HuH-7.5 (cell line): ENCODE results near the gene RPL18A.
"Not testable (repeated sequence)": the region's sequence is repeated elsewhere in the genome, so short reads cannot be mapped to it uniquely, and the experiment has no call there.

Source experiments
- DNase-seq: peaks from one replicate; pipeline ENCODE4 v3.0.0; 2011; ENCODE audit warnings: low spot score

RPL18A gene

DNA sequence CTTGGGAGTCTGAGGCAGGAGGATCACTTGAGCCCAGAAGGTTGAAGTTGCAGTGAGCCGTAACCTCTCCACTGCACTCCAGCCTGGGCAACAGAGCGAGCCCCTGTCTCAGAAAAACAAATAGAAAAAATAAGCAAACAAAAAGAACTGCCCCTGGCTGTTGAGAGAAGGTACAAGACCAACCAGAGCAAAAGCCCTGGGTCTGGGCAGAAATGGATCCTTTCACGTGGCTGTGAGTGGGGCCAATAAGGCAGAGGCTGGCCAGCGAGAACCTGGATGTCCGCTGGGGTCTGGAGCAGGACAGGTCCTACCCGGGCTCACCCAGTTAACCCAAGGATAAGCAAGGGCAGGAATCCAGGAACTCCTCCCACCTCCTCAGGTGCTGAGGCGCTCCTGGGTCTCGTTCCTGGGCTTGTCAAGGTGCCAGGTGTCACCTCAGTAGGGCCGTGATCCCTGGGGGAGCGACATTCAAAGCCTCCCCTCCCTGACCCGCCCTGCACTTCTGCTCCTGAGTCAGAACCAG is 7.3 kb downstream of the RPL18A start:
- no peak for DNase-seq

DNA sequence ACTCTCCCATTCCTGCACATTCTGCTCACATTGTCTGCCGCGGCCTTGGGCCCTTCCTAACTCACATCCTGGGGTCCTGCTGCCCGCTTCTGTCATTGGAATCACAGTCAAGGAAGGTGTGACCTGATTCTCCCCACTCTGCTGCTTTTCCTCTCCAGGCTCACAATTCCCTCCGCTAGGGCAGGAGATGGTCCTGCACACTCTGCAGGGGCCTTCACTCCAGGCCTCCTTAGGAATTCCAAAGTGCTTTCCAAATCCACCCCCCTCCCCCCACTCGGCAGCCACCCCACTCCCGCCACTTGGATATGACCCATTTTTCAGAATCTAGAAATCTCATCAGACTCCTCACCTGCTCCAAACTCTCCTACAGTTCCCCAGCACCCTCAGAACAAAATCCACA is 9.0 kb downstream of the RPL18A start:
- DNase-seq = no peak

DNA sequence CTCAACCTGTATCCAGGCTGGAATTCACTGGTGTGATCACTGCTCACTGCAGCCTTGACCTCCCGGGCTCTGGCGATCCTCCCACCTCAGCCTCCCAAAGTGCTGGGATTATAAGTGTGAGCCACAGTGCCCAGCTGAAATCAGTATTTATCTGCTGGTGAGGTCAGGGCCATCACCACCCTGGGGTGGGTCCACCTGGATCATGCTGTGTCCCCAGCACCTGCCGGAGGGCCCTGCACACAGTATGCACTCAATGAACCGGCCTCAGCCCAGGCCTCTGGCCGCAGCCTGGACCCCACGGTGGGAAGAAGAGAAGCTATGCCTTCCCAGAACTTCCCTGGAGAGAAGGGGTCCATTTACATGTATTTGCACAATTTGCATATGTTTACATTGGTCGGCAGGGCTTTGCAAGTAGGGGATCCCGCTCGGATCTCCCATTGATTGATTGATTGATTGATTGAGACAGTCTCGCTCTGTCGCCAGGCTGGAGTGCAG is 9.5 kb downstream of the RPL18A start:
- no peak for DNase-seq

DNA sequence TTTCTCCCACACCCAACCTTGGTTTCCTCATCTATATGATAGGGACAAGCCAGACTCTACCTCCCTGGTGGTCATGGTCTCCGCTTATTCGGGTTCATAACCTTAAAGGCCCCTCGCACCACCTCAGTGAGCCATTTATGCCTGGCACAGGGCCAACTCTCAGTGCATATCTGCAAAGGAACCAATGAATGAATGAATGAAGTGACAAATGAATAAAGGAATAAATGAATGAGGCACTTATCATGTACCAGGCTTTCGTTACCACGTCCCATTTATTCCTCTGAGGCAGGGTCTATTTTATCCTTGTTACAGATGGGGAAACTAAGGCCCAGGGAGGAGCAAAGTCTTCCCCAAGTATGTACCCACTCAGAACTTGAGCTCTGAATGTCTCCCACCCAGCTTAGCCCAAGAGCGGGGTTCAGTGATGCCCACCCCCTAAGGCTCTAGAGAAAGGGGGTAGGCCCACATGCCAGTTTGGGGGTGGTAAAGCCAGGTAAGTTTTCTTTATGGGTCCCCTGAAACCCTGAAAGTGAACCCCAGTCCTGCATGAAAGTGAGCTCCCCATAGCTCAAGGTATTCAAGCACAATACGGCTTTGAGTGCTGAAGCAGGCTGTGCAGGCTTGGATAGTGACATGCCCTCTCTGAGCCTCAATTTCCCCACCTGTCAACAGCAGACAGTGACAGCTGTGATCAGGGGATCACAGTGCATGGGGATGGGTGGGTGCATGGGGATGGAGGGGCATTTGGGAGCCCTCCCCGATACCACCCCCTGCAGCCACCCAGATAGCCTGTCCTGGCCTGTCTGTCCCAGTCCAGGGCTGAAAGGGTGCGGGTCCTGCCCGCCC is 11.5 kb downstream of the RPL18A start:
- no peak for DNase-seq

DNA sequence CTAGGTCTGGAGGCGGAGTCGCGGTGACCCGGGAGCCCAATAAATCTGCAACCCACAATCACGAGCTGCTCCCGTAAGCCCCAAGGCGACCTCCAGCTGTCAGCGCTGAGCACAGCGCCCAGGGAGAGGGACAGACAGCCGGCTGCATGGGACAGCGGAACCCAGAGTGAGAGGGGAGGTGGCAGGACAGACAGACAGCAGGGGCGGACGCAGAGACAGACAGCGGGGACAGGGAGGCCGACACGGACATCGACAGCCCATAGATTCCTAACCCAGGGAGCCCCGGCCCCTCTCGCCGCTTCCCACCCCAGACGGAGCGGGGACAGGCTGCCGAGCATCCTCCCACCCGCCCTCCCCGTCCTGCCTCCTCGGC is 12.2 kb downstream of the RPL18A start, which contains the start of gene SLC5A5:
SLC5A5 (plus strand) TSS at position 68 of the 373 bp plus-strand sequence. CDS start 375 bp downstream, outside the sequence.
- no peak for DNase-seq

DNA sequence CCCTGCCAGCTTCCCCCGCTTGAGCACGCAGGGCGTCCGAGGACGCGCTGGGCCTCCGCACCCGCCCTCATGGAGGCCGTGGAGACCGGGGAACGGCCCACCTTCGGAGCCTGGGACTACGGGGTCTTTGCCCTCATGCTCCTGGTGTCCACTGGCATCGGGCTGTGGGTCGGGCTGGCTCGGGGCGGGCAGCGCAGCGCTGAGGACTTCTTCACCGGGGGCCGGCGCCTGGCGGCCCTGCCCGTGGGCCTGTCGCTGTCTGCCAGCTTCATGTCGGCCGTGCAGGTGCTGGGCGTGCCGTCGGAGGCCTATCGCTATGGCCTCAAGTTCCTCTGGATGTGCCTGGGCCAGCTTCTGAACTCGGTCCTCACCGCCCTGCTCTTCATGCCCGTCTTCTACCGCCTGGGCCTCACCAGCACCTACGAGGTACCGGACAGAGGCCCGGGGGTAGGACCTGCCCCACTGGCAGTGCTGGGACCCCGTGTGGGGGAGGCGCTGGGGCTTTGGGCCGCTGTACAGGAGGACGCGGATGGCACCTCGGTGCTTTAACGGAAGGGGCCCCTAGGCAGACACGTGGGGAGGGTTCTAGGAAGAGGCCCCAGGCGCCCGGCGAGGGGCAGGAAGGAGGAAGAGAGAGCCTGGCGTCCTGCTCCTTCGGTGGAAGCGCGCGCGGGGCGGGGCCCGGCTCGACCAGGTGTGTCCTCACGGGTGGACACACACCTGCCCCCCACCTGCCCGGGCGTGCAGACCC is 12.7 kb downstream of the RPL18A start:
- no peak for DNase-seq

DNA sequence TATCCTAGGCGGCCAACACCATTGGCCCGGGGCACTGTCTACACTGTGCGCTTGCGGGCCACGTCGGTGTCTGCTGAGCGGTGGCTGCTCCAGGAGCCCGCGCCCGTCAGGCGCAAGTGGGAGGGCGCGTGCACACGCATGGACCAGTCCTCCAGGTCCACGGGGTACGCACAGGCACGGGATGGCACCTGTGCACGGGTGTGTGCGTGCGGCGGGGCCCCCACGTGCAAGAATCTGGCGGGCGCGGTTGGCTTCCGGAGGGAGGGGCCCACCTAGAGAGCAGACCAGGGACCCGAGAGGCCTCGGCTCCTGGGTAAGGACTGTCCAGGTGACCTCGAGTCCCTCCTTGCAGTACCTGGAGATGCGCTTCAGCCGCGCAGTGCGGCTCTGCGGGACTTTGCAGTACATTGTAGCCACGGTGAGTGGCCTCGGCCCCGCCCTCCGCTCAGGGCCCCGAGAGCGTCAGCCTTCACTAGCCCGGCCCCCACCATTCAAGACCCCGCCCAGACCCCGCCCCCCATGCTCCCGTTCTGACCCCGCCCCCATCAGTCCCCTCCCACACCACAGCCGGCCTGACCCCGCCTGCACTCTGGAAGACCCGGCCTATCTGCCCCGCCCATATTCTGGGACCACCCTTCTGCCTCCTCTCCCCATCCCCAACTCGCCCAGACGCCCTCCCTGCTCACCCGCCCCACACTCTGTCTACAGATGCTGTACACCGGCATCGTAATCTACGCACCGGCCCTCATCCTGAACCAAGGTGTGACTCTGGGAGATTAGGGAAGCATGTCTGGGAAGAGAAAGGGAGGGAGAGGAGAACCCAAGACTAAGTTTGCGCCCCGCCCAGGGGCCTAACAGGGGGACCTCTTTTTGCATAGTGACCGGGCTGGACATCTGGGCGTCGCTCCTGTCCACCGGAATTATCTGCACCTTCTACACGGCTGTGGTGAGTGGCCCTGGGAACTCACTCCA is 14.4 kb downstream of the RPL18A start:
- DNase-seq = no peak

DNA sequence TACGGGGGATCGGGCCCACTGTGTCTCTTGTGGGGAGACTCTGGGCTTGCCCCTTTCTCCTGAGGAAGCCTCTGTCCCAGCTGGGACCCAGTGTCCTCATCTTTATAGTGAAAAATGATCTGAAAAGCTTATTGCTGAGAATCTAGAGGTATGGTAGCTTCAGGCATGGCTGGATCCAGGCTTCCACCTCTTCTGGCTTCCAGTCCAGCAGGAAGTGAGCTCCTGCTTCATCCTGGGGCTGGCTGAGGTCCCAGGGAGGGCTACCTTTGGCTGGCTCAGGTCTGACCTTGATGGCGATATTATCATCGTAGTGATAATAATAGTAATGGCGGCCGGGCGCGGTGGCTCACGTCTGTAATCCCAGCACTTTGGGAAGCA is 15.0 kb downstream of the RPL18A start:
- no peak for DNase-seq

DNA sequence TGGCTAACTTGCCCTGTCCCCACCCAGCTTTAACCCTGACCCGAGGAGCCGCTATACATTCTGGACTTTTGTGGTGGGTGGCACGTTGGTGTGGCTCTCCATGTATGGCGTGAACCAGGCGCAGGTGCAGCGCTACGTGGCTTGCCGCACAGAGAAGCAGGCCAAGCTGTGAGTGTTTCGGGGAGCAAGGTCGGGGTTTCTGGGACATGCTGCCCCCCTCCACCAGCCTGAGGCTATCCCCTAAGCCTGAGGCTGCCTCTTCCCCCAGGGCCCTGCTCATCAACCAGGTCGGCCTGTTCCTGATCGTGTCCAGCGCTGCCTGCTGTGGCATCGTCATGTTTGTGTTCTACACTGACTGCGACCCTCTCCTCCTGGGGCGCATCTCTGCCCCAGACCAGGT is 18.0 kb downstream of the RPL18A start:
- DNase-seq = no peak

DNA sequence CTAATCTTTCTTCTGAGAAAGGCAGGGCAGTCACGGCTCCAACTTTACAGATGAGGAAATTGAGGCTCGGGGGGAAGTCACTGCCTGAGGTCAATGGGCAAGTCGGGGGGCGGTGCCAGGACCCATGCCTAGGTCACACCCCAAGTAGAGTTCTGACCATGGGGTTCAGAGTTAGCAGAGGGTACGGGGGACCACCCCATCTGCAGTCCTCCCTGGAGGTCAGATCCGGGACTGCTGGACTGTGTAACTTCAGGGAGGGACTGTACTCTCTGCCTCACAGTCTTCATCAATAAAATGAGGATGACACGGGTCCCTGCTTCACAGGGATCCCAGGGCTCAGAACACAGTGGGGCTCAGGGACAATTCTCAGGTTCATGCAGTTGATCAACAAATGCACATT is 19.8 kb downstream of the RPL18A start:
- no peak for DNase-seq

DNA sequence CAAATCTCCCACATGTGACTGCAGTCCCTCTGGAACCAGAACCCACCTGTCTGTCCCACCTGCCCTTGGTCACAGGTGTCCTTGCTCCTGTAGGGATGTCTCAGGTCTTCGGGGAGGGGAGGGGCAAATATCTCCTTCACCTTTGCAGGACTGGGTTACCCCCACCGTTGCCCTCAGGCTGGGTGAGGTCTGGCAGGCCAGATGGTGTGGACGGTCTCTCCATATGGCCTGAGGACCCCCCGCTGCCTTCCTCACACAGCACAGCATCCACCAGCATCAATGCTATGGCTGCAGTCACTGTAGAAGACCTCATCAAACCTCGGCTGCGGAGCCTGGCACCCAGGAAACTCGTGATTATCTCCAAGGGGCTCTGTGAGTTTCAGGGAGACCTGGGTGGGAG is 22.0 kb downstream of the RPL18A start:
- no peak for DNase-seq

DNA sequence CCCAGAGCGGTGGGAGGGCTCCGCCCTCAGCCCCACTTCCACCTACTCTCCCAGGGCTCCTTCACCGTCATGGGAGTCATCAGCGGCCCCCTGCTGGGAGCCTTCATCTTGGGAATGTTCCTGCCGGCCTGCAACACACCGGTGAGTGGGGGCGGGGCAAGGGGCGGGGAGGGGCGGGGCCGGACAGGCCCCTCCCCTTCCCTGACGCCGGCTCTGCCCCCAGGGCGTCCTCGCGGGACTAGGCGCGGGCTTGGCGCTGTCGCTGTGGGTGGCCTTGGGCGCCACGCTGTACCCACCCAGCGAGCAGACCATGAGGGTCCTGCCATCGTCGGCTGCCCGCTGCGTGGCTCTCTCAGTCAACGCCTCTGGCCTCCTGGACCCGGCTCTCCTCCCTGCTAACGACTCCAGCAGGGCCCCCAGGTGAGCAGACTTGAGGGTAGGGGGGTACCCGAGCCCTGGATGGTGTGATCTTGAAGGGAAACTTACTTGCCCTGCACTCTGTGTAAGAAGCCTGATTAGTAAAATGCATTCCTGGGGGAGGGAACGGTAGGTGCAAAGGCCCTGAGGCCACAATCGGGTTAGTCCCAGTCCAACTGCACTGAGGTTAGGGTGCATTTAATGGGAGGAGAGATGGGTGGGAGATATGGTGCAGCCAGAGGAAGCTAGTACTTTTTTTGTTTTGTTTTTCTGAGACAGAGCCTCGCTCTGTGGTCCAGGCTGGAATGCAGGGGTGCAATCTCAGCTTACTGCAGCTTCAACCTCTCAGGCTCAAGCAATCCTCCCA is 24.1 kb downstream of the RPL18A start:
- DNase-seq = no peak

DNA sequence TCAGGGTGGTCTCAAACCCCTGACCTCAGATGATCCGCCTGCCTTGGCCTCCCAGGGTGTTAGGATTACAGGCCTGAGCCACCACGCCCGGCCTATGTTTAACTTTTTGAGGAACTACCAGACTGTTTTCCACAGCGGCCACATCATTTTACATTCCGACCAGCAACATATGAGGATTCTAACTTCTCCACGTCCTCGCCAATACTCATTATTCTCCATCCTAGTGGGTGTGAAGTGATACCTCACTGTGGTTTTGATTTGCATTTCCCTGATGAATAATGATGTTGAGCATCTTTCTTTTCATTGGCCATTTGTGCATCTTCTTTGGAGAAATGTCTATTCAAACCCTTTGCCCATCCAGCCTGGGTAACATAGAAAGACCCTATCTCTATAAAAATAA is 26.8 kb downstream of the RPL18A start:
- DNase-seq = no peak

DNA sequence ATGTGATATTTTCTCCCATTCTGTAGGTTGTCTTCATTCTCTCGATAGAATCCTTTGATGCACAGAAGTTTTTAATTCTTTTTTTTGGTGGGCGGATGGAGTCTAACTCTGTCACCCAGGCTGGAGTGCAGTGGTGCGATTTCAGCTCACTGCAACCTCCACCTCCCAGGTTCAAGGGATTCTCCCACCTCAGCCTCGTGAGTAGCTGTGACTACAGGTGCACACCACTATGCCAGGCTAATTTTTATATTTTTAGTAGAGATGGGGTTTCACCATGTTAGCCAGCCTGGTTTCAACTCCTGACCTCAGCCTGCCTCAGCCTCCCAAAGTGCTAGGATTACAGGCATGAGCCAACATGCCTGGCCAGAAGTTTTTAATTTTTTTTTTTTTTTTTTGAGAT is 27.5 kb downstream of the RPL18A start:
- not testable (repeated sequence) for DNase-seq

DNA sequence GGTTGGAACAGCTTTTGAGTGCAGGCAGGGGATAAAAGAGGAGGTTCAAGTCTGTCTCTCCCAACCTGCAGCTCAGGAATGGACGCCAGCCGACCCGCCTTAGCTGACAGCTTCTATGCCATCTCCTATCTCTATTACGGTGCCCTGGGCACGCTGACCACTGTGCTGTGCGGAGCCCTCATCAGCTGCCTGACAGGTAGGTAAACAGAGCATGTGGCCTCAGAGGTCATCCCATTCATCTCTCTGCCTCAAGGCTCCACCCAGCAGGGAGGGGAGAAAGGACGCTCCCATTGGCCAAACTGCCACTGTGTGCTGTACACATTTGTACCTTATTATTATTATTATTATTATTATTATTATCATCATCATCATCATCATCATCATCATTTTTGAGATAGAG is 28.6 kb downstream of the RPL18A start:
- DNase-seq = no peak

DNA sequence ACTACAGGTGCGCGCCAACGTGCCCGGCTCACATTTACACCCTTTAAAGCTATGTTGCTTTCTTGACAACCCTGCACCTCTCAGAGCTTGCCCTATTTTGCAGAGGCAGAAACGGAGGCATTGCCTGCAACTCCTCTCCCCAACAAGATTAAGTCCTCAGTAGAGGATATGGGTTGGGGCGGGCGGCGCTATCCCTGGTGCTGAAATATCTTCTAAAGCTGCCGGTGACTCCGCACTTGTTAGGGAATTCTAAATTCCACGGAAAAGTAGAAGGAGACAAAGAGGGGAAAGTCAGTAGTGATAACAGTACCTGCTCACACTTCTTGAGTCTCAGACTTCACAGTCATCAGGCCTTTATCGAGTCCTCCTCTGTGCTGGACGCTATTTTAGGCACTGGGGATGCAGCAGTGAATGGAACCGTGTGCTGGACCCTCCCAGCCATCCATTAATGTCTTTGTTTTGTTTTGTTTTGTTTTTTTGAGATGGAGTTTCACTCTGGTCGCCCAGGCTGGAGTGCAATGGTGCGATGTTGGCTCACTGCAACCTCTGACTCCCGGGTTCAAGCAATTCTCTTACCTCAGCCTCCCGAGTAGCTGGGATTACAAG is 30.0 kb downstream of the RPL18A start:
- DNase-seq = peak; percentile 73

DNA sequence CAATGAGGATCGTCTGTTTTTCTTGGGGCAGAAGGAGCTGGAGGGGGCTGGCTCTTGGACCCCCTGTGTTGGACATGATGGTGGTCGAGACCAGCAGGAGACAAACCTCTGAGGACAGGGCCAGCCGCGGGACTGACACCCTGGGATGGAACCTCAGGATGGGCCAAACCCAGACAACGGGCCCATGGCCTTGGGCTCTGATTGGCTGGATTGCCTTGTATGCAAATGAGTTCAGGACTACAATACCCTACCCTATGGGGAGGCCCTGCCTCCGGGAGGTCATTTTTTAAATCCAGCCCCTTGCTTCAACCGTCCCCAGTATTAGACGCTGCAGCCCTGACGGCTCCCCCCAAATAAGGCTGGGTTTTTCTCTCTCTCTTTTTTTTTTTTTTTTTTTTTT is 34.1 kb downstream of the RPL18A start:
- DNase-seq = no peak

DNA sequence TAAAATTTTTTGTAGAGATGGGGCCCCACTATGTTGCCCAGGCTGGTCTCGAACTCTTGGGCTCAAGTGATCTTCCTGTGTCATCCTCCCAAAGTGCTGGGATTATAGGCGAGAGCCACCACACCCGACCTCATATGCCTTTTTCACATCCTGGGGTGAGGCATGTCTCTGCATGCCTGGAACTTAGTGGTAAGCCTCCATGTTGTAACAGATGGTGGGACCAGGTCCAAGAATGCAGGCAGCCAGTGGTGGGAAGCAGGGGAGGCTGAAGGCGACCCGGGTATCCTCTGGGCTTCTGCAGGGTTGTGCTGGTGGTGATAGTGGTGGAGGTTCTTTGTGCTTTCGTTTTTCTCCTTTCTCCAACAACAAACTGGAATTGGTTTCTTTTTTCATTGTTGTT is 43.0 kb downstream of the RPL18A start:
- DNase-seq = no peak

DNA sequence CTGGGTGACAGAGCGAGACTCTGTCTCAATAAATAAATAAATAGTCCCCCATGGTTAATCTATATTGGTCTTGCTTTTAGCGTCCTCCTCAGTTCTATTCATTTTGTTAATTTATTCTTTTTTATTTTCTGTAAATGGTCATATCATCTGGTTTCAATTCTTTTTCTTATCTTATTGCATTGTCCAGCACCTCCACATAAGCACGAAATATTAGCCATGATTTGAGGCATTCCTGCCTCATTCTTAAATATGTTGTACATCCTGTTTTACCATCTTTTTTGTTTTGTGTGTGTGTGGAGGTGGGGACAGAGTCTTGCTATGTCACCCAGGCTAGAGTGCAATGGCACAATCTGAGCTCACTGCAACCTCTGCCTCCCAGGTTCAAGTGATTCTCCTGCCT is 48.5 kb downstream of the RPL18A start:
- no peak for DNase-seq

DNA sequence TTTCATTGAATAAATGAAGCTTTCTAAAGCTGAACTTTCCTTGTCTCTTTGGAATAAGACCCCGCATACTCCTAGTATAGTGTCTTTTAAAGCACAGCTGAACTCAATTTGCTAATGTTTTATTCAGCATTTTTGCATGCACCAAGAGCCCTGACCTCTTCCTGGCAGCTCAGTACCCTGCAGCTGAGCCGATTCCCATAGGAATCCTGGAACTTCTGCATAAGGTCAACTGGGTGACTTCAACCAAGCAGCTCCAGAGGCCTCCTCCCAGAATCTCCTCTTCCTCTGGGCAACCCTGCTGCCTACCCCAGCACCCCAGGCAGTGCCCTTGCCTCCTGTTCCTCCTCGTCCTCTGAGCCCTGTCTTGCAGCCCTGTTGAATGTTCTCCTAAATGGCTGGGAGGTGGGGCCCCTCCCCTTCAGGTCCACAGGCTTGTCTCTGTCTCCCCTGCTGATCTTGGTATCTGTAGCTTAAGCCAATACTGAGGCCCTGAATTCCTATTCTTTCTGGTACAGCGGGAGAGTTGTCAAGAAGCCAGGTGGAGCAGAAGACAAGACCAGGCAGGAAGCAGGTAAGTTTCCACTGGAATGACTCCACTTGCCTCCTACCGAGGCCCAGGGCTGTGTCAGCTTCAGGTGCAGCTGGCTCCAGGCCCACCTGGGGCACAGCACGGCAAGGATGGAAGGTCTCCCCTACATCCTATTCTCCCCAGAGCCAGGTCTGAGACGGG is 49.5 kb downstream of the RPL18A start:
- no peak for DNase-seq
